Glutamatergic neuron (in vitro differentiated cells): ENCODE measurements around the gene ABCA8. TPM values are rescaled to one million over a fixed set of nuclear protein-coding genes. Genes with fewer than 3 reads are reported as not detected.

Experiments used
- DNase-seq: peaks from one replicate; pipeline ENCODE4 v3.0.0; 2022
- H3K27ac Mint-ChIP-seq: one replicate; pipeline ENCODE4 v1.8.0; 2020; ENCODE audit warnings: mild to moderate bottlenecking, mixed read lengths, inconsistent platforms; ENCODE audit not compliant: unreplicated experiment
- H3K27me3 Mint-ChIP-seq: one replicate; pipeline ENCODE4 v1.8.0; 2020; ENCODE audit warnings: mild to moderate bottlenecking, moderate library complexity, mixed read lengths, inconsistent platforms; ENCODE audit not compliant: unreplicated experiment
- H3K36me3 Mint-ChIP-seq: one replicate; pipeline ENCODE4 v1.8.0; 2020; ENCODE audit warnings: mild to moderate bottlenecking, mixed read lengths, inconsistent platforms; ENCODE audit not compliant: unreplicated experiment
- H3K4me1 Mint-ChIP-seq: one replicate; pipeline ENCODE4 v1.8.0; 2020; ENCODE audit warnings: mild to moderate bottlenecking, low read depth, mixed read lengths, inconsistent platforms; ENCODE audit not compliant: unreplicated experiment
- H3K4me3 Mint-ChIP-seq: one replicate; pipeline ENCODE4 v1.8.0; 2020; ENCODE audit warnings: mild to moderate bottlenecking, mixed read lengths, inconsistent platforms; ENCODE audit not compliant: unreplicated experiment
- H3K9me3 Mint-ChIP-seq: one replicate; pipeline ENCODE4 v1.8.0; 2020; ENCODE audit warnings: mild to moderate bottlenecking, moderate library complexity, mixed read lengths, inconsistent platforms; ENCODE audit not compliant: unreplicated experiment
- CTCF ChIP-seq: fragments of 200-600 bp; sonication (generic); IDR thresholded peaks from one replicate; pipeline ENCODE4 v1.5.0; 2021; ENCODE audit not compliant: partially characterized antibody, unreplicated experiment
- total RNA-seq: library from RNA; stranded (reverse); fragmentation: NEBNext Ultra II Directional; extraction: Animal tissue kit (Norgen Biotek cat#: 25700); gene quantifications from one replicate; pipeline ENCODE4 v1.2.1, GENCODE V29; 2021; ENCODE audit not compliant: unreplicated experiment

Gene ABCA8
- total RNA-seq, 1 donor from 2014 or later, result not detected

- peaks cover 1% of the 10 kb centered on the region for H3K4me1 Mint-ChIP-seq
- no peak overlapping the region for H3K27ac Mint-ChIP-seq
Observed at GRCh38 chr17:68820825-68821481, 134.2 kb downstream of the ABCA8 start.

GRCh38 chr17:68820476-68820824 is 134.7 kb downstream of the ABCA8 start:
- no peaks in the 10 kb centered on the region for H3K36me3 Mint-ChIP-seq
- TF ChIP-seq CTCF, result no peak
- no peak for DNase-seq
- no peaks in the 10 kb centered on the region for H3K27me3 Mint-ChIP-seq
- no peak overlapping the region for H3K4me3 Mint-ChIP-seq
- H3K27ac Mint-ChIP-seq, result no peak overlapping the region
- H3K9me3 Mint-ChIP-seq, result no peaks in the 10 kb centered on the region
- peaks cover 1% of the 10 kb centered on the region for H3K4me1 Mint-ChIP-seq

More at GRCh38 chr17:68820825-68821481, 134.2 kb downstream of the ABCA8 start:
- Mint-ChIP-seq H3K27me3 (no peaks in the 10 kb centered on the region), H3K9me3 (no peaks in the 10 kb centered on the region), H3K36me3 (no peaks in the 10 kb centered on the region), H3K4me3 (no peak overlapping the region)
- TF ChIP-seq CTCF, result no peak
- DNase-seq, result no peak

GRCh38 chr17:68819465-68819864 is 135.7 kb downstream of the ABCA8 start:
- Mint-ChIP-seq H3K27ac (no peak overlapping the region), H3K4me3 (no peak overlapping the region)
- no peak for TF ChIP-seq CTCF

More at GRCh38 chr17:68819465-68819864, 135.7 kb downstream of the ABCA8 start:
- peaks cover 1% of the 10 kb centered on the region for H3K4me1 Mint-ChIP-seq
- H3K36me3 Mint-ChIP-seq, result no peaks in the 10 kb centered on the region
- no peak for DNase-seq
- no peaks in the 10 kb centered on the region for H3K9me3 Mint-ChIP-seq
- no peaks in the 10 kb centered on the region for H3K27me3 Mint-ChIP-seq

Other genes starting within 250 kb of the ABCA8 start
- 0.61 TPM for gene ABCA9, start 105.5 kb upstream of the ABCA8 start, total RNA-seq
- gene ABCA6, start 186.5 kb upstream of the ABCA8 start, total RNA-seq, result 1.6 TPM